Liver (tissue), 3 donors: Measurements from ENCODE around the gene HRH1.

Source experiments
- EGR1 ChIP-seq, 2 donors: IDR thresholded peaks; 2 replicates each; pipeline ENCODE4 v1.6.1; 2016 to 2018; ENCODE audit warnings: antibody characterized with exemption in 2 of 2, low read depth in 2 of 2
- FOXA1 ChIP-seq: IDR thresholded peaks from 2 replicates; pipeline ENCODE4 v1.6.1; 2016; ENCODE audit warnings: antibody characterized with exemption
- GABPA ChIP-seq, 2 donors: IDR thresholded peaks in 1 of 2; conservative IDR thresholded peaks in 1 of 2; 2 replicates each; pipeline ENCODE4 v1.6.1; 2016; ENCODE audit warnings: antibody characterized with exemption in 2 of 2, mild to moderate bottlenecking in 1 of 2, moderate library complexity in 1 of 2
- HNF4G ChIP-seq: IDR thresholded peaks from 2 replicates; pipeline ENCODE4 v1.6.1; 2016; ENCODE audit warnings: antibody characterized with exemption
- JUND ChIP-seq, 2 donors: IDR thresholded peaks; 2 replicates each; pipeline ENCODE4 v1.6.1; 2016; ENCODE audit warnings: antibody characterized with exemption in 2 of 2
- NR2F2 ChIP-seq: IDR thresholded peaks from 2 replicates; pipeline ENCODE4 v1.6.1; 2016; ENCODE audit warnings: antibody characterized with exemption
- RAD21 ChIP-seq, 2 donors: IDR thresholded peaks; 2 replicates each; pipeline ENCODE4 v1.6.1; 2016; ENCODE audit warnings: antibody characterized with exemption in 2 of 2, mild to moderate bottlenecking in 2 of 2
- SP1 ChIP-seq: IDR thresholded peaks from 2 replicates; pipeline ENCODE4 v1.6.1; 2018; ENCODE audit warnings: antibody characterized with exemption, mild to moderate bottlenecking
- TAF1 ChIP-seq: conservative IDR thresholded peaks from 2 replicates; pipeline ENCODE4 v1.6.1; 2016; ENCODE audit warnings: antibody characterized with exemption, mild to moderate bottlenecking
- TF ChIP-seq, protein P1 (sequence below): fragments of 150-350 bp; IDR thresholded peaks from 2 replicates; pipeline ENCODE4 v1.5.1; 2017; ENCODE audit warnings: improper control_type of control experiment, low read depth, low read length; ENCODE audit not compliant: missing input control
- TF ChIP-seq, protein P2 (sequence below): IDR thresholded peaks from 2 replicates; pipeline ENCODE4 v1.6.1; 2016; ENCODE audit warnings: antibody characterized with exemption
- TF ChIP-seq, protein P3 (sequence below): IDR thresholded peaks from 2 replicates; pipeline ENCODE4 v1.6.1; 2016; ENCODE audit warnings: antibody characterized with exemption, mild to moderate bottlenecking
- TF ChIP-seq, protein P4 (sequence below): IDR thresholded peaks from 2 replicates; pipeline ENCODE4 v1.6.1; 2016; ENCODE audit warnings: antibody characterized with exemption
- TF ChIP-seq, protein P5 (sequence below): IDR thresholded peaks from 2 replicates; pipeline ENCODE4 v1.6.1; 2016; ENCODE audit warnings: antibody characterized with exemption
- donor health status: healthy.
- donor health status: healthy.

DNA sequence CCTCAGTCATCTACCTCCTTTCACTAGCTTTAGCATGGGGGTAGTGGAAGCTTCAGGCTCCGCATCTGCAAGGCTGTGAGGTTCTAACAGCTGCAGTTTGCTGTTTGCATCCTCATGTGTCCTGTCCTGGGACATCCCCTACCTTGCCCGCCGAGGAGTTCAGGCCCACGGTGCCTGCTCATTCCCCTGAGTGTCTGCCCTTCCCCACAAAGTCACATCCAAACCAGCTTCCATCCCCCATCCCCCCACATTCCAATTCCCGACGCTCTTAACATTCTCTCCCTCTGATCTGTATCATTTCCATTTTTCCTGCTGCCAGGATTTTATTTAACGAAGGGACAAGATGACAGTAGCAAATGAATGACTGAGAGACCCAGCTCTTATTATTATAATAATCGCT, 43.8 kb downstream of the HRH1 start:
- TF ChIP-seq, protein P1, sequence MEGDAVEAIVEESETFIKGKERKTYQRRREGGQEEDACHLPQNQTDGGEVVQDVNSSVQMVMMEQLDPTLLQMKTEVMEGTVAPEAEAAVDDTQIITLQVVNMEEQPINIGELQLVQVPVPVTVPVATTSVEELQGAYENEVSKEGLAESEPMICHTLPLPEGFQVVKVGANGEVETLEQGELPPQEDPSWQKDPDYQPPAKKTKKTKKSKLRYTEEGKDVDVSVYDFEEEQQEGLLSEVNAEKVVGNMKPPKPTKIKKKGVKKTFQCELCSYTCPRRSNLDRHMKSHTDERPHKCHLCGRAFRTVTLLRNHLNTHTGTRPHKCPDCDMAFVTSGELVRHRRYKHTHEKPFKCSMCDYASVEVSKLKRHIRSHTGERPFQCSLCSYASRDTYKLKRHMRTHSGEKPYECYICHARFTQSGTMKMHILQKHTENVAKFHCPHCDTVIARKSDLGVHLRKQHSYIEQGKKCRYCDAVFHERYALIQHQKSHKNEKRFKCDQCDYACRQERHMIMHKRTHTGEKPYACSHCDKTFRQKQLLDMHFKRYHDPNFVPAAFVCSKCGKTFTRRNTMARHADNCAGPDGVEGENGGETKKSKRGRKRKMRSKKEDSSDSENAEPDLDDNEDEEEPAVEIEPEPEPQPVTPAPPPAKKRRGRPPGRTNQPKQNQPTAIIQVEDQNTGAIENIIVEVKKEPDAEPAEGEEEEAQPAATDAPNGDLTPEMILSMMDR: no peak
- TF ChIP-seq, protein P2, sequence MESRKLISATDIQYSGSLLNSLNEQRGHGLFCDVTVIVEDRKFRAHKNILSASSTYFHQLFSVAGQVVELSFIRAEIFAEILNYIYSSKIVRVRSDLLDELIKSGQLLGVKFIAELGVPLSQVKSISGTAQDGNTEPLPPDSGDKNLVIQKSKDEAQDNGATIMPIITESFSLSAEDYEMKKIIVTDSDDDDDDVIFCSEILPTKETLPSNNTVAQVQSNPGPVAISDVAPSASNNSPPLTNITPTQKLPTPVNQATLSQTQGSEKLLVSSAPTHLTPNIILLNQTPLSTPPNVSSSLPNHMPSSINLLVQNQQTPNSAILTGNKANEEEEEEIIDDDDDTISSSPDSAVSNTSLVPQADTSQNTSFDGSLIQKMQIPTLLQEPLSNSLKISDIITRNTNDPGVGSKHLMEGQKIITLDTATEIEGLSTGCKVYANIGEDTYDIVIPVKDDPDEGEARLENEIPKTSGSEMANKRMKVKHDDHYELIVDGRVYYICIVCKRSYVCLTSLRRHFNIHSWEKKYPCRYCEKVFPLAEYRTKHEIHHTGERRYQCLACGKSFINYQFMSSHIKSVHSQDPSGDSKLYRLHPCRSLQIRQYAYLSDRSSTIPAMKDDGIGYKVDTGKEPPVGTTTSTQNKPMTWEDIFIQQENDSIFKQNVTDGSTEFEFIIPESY: no peak
- TF ChIP-seq RAD21 (IDR thresholded peaks at IDR 0.05) (no peak), SP1 (no peak), TAF1 (no peak), JUND (IDR thresholded peaks at IDR 0.05) (no peak), FOXA1 (no peak), GABPA (IDR thresholded peaks at IDR 0.05 in 1 of 2, conservative IDR thresholded peaks at IDR 0.05 in 1 of 2) (no peak), HNF4G (no peak), EGR1 (IDR thresholded peaks at IDR 0.05; ENCODE audit: low read depth in 2 of 2) (no peak), NR2F2 (no peak)
- TF ChIP-seq, protein P3, sequence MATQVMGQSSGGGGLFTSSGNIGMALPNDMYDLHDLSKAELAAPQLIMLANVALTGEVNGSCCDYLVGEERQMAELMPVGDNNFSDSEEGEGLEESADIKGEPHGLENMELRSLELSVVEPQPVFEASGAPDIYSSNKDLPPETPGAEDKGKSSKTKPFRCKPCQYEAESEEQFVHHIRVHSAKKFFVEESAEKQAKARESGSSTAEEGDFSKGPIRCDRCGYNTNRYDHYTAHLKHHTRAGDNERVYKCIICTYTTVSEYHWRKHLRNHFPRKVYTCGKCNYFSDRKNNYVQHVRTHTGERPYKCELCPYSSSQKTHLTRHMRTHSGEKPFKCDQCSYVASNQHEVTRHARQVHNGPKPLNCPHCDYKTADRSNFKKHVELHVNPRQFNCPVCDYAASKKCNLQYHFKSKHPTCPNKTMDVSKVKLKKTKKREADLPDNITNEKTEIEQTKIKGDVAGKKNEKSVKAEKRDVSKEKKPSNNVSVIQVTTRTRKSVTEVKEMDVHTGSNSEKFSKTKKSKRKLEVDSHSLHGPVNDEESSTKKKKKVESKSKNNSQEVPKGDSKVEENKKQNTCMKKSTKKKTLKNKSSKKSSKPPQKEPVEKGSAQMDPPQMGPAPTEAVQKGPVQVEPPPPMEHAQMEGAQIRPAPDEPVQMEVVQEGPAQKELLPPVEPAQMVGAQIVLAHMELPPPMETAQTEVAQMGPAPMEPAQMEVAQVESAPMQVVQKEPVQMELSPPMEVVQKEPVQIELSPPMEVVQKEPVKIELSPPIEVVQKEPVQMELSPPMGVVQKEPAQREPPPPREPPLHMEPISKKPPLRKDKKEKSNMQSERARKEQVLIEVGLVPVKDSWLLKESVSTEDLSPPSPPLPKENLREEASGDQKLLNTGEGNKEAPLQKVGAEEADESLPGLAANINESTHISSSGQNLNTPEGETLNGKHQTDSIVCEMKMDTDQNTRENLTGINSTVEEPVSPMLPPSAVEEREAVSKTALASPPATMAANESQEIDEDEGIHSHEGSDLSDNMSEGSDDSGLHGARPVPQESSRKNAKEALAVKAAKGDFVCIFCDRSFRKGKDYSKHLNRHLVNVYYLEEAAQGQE: no peak
- TF ChIP-seq, protein P4, sequence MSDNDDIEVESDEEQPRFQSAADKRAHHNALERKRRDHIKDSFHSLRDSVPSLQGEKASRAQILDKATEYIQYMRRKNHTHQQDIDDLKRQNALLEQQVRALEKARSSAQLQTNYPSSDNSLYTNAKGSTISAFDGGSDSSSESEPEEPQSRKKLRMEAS: no peak
- TF ChIP-seq, protein P5, sequence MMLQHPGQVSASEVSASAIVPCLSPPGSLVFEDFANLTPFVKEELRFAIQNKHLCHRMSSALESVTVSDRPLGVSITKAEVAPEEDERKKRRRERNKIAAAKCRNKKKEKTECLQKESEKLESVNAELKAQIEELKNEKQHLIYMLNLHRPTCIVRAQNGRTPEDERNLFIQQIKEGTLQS: no peak
